Stimulated activated CD4-positive, alpha-beta T cell treated with anti-CD3 and anti-CD28 coated beads, Interleukin-1b, Interleukin-23, amount 100 ng/mL, for 1 hour (primary cell): ENCODE results near the gene CTDP1.
"Not testable (repeated sequence)": the region's sequence is repeated elsewhere in the genome, so short reads cannot be mapped to it uniquely, and the experiment has no call there.

Experiments
- DNase-seq, 2 donors: peaks; one replicate each; pipeline ENCODE4 v3.0.0-alpha.2; 2020; ENCODE audit warnings: low read depth in 2 of 2

Gene CTDP1

DNA sequence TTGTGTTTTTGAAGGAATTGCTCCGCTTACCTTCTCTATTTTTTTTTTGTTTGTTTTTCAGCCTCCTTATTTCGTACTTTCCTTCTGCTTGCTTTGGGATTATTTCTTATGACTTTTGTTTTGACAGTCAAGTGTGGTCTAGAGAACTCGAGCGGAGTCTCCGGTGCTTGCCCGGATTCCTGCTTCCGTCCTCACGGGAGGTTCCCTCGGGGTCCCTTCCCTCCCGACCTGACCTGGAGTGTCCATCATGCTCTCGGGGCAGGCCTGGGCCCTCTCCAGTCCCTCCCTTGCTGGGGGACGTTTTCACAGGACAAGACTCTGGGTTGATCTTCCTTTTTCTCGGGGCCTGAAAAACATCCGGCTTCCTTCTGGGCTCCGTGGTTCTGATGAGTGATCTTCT, 45.9 kb downstream of the CTDP1 start:
- DNase-seq, result no peak

GRCh38 chr18:79726721-79727120, 47.1 kb downstream of the CTDP1 start:
- no peak for DNase-seq

DNA sequence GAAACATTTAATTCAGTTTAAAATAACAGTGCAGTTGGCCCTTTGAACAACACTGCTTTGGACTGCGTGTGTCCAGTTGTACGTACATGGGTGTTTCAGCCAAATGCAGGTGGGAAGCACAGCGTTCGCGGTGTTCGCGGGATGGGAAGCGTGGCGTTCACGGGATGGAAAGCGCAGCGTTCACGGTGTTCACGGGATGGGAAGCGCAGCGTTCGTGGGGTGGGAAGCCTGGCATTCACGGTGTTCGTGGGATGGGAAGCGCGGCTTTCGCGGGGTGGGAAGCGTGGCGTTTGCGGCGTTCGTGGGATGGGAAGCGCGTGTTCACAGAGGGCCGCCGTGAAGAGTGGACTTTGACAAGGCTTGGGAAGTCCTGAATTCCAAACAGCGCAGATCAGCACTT, 47.6 kb downstream of the CTDP1 start:
- no peak for DNase-seq

GRCh38 chr18:79728931-79729586, 49.5 kb downstream of the CTDP1 start:
- no peak for DNase-seq

- no peak for DNase-seq
These were observed 50.0 kb downstream of the CTDP1 start for GRCh38 chr18:79729611-79730010.

GRCh38 chr18:79730804-79731203, 51.2 kb downstream of the CTDP1 start:
- no peak for DNase-seq

DNA sequence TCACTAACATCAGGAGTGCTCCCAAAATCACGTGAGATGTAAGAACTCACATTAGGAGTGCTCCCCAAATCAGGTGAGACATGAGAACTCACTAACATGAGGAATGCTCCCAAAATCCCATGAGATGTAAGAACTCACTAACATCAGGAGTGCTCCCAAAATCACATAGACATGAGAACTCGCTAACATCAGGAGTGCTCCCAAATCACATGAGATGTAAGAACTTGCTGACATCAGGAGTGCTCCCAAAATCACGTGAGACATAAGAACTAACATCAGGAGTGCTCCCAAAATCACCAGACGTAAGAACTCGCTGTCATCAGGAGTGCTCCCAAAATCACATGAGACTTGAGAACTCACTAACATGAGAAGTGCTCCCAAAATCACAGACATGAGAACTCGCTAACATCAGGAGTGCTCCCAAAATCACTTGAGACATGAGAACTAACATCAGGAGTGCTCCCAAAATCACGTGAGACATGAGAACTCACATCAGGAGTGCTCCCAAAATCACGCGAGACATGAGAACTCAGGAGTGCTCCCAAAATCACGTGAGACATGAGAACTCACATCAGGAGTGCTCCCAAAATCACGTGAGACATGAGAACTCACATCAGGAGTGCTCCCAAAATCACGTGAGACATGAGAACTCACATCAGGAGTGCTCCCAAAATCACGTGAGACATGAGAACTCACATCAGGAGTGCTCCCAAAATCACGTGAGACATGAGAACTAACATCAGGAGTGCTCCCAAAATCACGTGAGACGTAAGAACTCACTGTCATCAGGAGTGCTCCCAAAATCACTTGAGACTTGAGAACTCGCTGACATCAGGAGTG, 52.5 kb downstream of the CTDP1 start:
- DNase-seq, result not testable (repeated sequence)

DNA sequence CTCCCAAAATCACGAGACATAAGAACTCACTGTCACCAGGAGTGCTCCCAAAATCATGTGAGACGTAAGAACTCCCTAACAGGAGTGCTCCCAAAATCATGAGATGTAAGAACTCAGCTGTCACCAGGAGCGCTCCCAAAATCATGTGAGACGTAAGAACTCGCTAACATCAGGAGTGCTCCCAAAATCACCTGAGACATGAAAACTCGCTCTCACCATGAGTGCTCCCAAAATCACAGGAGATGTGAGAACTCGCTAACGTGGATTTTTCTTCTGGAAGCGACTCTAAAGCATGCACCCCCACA, 53.1 kb downstream of the CTDP1 start:
- no peak for DNase-seq

DNA sequence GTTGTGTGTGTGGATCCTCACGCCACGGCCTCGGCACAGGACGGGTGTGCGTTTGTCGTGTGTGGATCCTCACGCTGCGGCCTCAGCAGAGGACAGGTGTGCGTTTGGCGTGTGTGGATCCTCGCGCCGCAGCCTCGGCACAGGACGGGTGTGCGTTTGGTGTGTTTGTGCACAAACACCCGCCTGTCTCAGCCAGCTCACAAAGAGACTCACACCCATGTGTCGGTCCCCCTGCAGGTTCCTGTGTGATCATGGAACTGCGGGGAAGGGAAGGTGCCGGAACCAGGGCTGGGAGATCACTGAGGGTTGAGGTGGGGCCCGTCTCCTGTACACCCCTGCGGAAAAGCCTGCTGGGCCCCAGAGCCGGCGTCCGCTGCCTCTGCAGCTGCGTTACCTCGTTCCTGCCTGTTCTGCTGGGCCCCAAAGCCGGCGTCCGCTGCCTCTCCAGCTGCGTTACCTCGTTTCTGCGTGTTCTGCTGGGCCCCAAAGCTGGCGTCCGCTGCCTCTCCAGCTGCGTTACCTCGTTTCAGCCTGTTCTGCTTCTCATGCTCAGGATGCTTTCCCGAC, 53.6 kb downstream of the CTDP1 start:
- DNase-seq, result no peak

GRCh38 chr18:79733986-79734770, 54.6 kb downstream of the CTDP1 start:
- DNase-seq, result no peak

DNA sequence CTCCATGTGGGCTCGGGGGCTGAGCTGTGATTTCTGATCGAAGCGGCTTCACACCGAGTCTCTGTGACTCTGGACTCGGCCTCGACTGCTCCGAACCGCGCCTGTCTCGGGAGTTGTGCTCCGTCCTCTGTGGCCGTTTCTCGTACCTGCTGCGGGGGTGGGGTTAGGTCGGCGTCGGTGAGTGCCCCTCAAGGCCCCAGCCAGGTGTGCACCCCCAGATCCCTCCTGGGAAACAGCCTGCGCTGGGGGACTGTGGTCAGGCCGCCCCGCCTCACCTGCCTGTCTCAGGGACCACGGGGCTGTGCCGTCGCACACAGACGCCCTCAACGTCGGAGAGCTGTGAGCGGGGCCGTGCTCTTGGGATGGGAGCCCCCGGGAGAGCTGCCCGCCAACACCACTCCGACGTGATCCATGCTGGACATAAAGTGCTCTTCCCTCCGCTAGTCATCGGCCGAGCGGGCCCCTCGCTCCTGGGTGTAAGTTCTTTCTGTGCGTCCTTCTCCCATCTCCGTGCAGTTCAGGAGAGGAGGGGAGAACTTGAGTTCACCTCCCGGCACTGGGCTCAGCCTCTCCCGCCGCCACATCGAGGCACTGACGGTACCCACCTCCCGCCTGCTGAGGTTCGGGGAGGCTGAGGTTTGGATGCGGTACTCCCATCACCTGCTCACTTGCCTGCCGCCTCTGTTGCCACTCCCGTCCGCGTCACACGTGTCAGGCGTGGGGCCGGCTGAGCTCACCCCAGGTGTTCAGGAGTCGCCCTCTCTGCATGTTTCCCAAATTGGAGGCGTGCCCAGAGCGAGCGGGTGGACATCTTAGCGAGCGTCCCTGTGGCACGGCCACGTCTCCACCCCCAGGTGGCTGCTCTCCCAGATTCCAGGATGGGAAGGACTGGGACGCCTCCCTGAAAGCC, 55.7 kb downstream of the CTDP1 start:
- no peak for DNase-seq

DNA sequence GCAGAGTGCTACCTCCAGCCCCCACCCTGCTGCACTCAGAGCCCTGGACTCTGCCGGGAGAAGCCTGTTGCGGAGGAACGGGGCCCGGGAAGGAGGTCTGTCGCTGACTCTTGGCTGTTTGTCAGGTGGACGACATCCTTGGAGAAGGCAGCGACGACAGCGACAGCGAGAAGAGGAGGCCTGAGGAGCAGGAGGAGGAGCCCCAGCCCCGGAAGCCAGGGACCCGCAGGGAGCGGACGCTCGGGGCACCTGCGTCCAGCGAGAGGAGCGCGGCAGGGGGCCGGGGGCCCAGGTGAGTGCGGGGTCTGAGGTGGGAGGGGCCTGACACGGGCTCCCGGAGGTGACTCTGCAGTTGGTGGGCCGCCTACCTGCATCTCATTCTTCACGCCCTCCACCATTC, 56.6 kb downstream of the CTDP1 start:
- DNase-seq, result no peak

GRCh38 chr18:79736846-79737245, 57.2 kb downstream of the CTDP1 start:
- DNase-seq, result no peak

DNA sequence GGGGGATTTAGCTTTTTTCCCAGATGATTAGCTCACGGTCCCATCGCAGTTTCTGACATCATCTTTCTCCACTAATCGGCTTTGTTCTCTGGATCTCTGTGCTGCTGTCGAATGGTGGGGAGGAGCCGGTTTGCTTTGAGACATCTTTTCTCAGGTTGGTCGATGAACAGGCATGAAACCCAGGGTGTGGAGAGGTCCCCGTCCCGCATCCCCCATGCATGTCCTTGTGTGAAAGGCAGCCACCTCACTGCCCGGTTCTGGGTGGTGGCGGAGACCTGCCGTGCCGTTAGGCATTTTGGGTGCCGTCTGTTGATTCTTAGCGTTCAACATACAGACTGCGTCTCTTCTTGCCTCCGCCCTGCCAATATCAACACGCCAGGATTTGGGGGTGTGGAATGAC, 57.8 kb downstream of the CTDP1 start:
- DNase-seq, result no peak

DNA sequence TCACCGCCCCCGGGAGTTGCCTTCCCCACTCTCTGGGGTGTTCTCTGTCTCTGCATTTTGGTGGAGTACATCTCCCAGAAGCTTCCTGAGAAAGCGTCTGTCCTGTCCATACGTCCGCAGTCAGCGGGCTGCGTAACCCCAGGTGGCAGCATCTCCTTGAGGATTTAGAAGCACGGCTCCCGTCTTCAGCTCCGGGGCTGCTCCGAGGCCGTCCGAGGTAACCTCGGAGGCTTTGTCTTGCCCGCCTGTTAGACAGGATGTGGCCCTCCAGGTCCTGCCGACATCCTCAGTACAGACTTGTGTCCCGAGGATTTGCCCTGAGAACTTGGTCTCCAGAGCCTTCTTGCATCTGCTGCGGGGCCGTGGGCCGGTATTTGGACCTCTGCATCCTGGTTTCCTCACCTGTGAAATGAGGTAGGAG, 58.4 kb downstream of the CTDP1 start:
- no peak for DNase-seq

GRCh38 chr18:79738581-79739439, 59.2 kb downstream of the CTDP1 start:
- DNase-seq, result no peak

GRCh38 chr18:79739440-79739778, 59.8 kb downstream of the CTDP1 start:
- DNase-seq, result no peak

DNA sequence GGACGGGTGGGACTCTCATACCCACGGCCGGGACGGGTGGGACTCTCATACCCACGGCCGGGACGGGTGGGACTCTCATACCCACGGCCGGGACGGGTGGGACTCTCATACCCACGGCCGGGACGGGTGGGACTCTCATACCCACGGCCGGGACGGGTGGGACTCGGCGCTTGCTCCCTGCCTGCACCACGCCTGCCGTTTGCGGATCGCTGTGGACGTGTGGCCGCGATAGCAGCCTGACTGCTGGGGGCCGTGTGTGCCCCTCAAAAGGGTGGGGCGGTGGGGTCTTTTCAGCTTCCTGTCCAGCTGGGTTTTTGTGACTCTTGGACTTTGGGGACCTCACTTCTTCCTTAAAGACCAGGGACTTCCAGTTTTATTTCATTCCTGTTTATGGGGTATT, 60.4 kb downstream of the CTDP1 start:
- not testable (repeated sequence) for DNase-seq

- no peak for DNase-seq
These were observed 61.1 kb downstream of the CTDP1 start for GRCh38 chr18:79740521-79741361.

DNA sequence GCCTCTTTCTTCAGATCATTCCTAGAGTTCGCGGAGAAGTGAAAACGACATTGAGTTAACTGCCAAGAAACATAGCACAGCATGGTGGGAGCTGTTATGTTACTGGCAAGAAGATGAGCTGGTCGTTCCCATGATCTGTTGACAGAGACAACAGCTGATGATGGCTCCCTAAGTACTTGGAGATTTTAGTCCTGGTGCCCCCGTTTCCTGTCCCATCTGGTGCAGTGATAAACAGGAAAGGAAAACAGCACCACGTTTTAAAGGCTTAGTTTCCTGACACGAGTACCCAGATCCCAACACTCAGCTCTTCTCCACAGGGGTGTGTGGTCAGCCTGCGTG, 61.7 kb downstream of the CTDP1 start:
- DNase-seq, result no peak
